SU-DHL-6 (cell line): ENCODE results near the gene LIN7C.

Source experiments
- H2AFZ ChIP-seq: fragments of 200-600 bp; sonication (generic); 2 replicates; pipeline ENCODE4 v1.6.1; 2014; ENCODE audit warnings: low read depth, mild to moderate bottlenecking, moderate library complexity, mixed read lengths, antibody characterized with exemption, low read length; ENCODE audit not compliant: severe bottlenecking
- H3F3A ChIP-seq: fragments of 200-600 bp; shearing (Covaris generic); 2 replicates; pipeline ENCODE4 v1.6.0; 2016; ENCODE audit warnings: antibody characterized with exemption, mild to moderate bottlenecking; ENCODE audit not compliant: insufficient read depth
- H3K27ac ChIP-seq: fragments of 200-600 bp; sonication (generic); 2 replicates; pipeline ENCODE4 v1.5.1; 2016; ENCODE audit warnings: low read depth, mild to moderate bottlenecking, low read length, moderate library complexity, mixed read lengths
- H3K27me3 ChIP-seq: fragments of 200-600 bp; sonication (generic), shearing (Covaris generic); 2 replicates; pipeline ENCODE4 v1.6.0; 2014; ENCODE audit warnings: mild to moderate bottlenecking, low read length
- H3K36me3 ChIP-seq: fragments of 200-600 bp; sonication (generic); 2 replicates; pipeline ENCODE4 v1.6.1; 2014; ENCODE audit warnings: mild to moderate bottlenecking, low read length, mixed read lengths
- H3K4me2 ChIP-seq: fragments of 300-600, 200-600 bp; shearing (Covaris generic), sonication (generic); 2 replicates; pipeline ENCODE4 v1.6.0; 2014; ENCODE audit warnings: low read length, low read depth, mild to moderate bottlenecking; ENCODE audit not compliant: poor library complexity, severe bottlenecking
- H3K4me3 ChIP-seq: fragments of 200-600 bp; sonication (generic); 2 replicates; pipeline ENCODE4 v1.5.1; 2014; ENCODE audit warnings: antibody characterized with exemption, low read length, mild to moderate bottlenecking, mixed read lengths; ENCODE audit not compliant: insufficient read depth, poor library complexity, severe bottlenecking
- H3K79me2 ChIP-seq: fragments of 200-600 bp; sonication (generic); 2 replicates; pipeline ENCODE4 v1.6.1; 2014; ENCODE audit warnings: mild to moderate bottlenecking, low read length, moderate library complexity; ENCODE audit not compliant: insufficient read depth
- H3K9ac ChIP-seq: fragments of 200-600 bp; sonication (generic); 2 replicates; pipeline ENCODE4 v1.7.0; 2014; ENCODE audit warnings: mild to moderate bottlenecking, low read length
- H3K9me2 ChIP-seq: fragments of 200-600 bp; sonication (generic); replicated peaks from 2 replicates; pipeline ENCODE4 v1.6.1; 2014; ENCODE audit warnings: low read length; ENCODE audit not compliant: insufficient read depth
- H3K9me3 ChIP-seq: fragments of 200-600 bp; sonication (generic); 2 replicates; pipeline ENCODE4 v1.6.1; 2014; ENCODE audit warnings: low read length, mixed read lengths; ENCODE audit not compliant: insufficient read depth
- H4K20me1 ChIP-seq: fragments of 200-600 bp; sonication (generic); 2 replicates; pipeline ENCODE4 v1.6.1; 2014; ENCODE audit warnings: low read depth, mild to moderate bottlenecking, antibody characterized with exemption, low read length, moderate library complexity, mixed read lengths
- CTCF ChIP-seq: fragments of 200-600 bp; sonication (generic); IDR thresholded peaks from one replicate; pipeline ENCODE4 v1.5.1; 2017; ENCODE audit warnings: antibody characterized with exemption, mild to moderate bottlenecking, low read length, moderate library complexity; ENCODE audit not compliant: insufficient read depth, poor library complexity, severe bottlenecking
- EZH2phosphoT487 ChIP-seq: fragments of 200-600 bp; sonication (generic), shearing (Covaris generic); conservative IDR thresholded peaks from 2 replicates; pipeline ENCODE4 v1.6.1; 2018; ENCODE audit warnings: mild to moderate bottlenecking, antibody characterized with exemption, low read length, moderate library complexity, mixed read lengths

Gene LIN7C

GRCh38 chr11:27458182-27458581 lies 48.4 kb downstream of the LIN7C start:
- Histone ChIP-seq H3K4me2 (no peak overlapping the region), H3F3A (no peaks in the 10 kb centered on the region), H2AFZ (no peak overlapping the region), H3K4me3 (no peak overlapping the region), H3K9me3 (no peaks in the 10 kb centered on the region), H3K36me3 (no peaks in the 10 kb centered on the region), H3K27ac (no peak overlapping the region), H3K9ac (no peak overlapping the region), H3K79me2 (no peaks in the 10 kb centered on the region), H3K27me3 (0 out of 2 replicates have a peak, but pooled peaks cover 5% of the 10 kb centered on the region), H3K9me2 (no peaks in the 10 kb centered on the region), H4K20me1 (no peaks in the 10 kb centered on the region)
- TF ChIP-seq CTCF (no peak), EZH2phosphoT487 (no peak)

- Histone ChIP-seq H2AFZ (no peak overlapping the region), H3K27ac (no peak overlapping the region), H3K9me2 (no peaks in the 10 kb centered on the region), H3F3A (no peaks in the 10 kb centered on the region), H3K4me2 (no peak overlapping the region), H3K4me3 (no peak overlapping the region), H3K79me2 (no peaks in the 10 kb centered on the region), H3K9ac (no peak overlapping the region), H4K20me1 (no peaks in the 10 kb centered on the region), H3K27me3 (0 out of 2 replicates have a peak, but pooled peaks cover 5% of the 10 kb centered on the region), H3K36me3 (no peaks in the 10 kb centered on the region), H3K9me3 (no peaks in the 10 kb centered on the region)
- TF ChIP-seq CTCF (no peak), EZH2phosphoT487 (no peak)
Observed at GRCh38 chr11:27456795-27457329, 49.7 kb downstream of the LIN7C start.

GRCh38 chr11:27456140-27456794 lies 50.3 kb downstream of the LIN7C start:
- H3K9ac ChIP-seq, result no peak overlapping the region
- no peaks in the 10 kb centered on the region for H3K79me2 ChIP-seq
- H3K27me3 ChIP-seq, result 0 out of 2 replicates have a peak, but pooled peaks cover 5% of the 10 kb centered on the region
- no peak overlapping the region for H3K4me3 ChIP-seq
- H3K36me3 ChIP-seq, result no peaks in the 10 kb centered on the region
- no peaks in the 10 kb centered on the region for H4K20me1 ChIP-seq
- no peaks in the 10 kb centered on the region for H3K9me3 ChIP-seq
- no peaks in the 10 kb centered on the region for H3K9me2 ChIP-seq
- TF ChIP-seq EZH2phosphoT487 (no peak), CTCF (no peak)
- H3F3A ChIP-seq, result no peaks in the 10 kb centered on the region
- H2AFZ ChIP-seq, result no peak overlapping the region
- no peak overlapping the region for H3K4me2 ChIP-seq
- no peak overlapping the region for H3K27ac ChIP-seq
